ENCODE results near the gene TSPAN4. TPM values are rescaled to one million over a fixed set of nuclear protein-coding genes. Genes with fewer than 3 reads are reported as not detected.

Gene TSPAN4
- total and polyA plus RNA-seq, 9 of the 15 experiments (the other 6 are each of a cell fraction or from before 2014, with no cell fraction given) = 0.07 to 31.0 (median 15.7) TPM

DNA sequence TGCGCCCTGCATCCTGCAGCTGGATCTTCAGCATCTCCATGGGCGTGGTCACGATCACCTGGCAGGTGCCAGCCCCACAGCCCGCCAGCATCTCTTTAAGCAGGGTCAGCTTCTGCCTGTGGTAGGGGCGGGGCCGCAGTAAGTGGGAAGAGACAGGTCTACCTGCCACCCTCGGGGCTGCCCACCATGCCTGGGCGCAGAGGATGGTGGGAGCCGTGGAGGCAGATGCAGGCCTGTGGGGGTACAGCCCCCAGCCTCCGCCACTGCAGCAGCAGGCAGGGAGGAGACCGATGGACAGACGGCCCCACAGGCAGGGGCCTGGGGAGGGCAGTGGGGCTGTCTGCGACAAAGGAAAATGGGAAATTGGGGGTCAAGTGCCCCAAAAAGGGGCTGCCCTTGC is 49.8 kb upstream of the TSPAN4 start:
- Histone ChIP-seq H2AFZ (ENCODE audit: low read depth, low read length) (no peak overlapping the region), H3K4me1 (replicated peaks in 1 of 2; ENCODE audit: control insufficient read depth in 2 of 2, insufficient read depth in 2 of 2, low read length in 2 of 2) (peaks cover 7 to 89% of the 10 kb centered on the region in 2 experiments), H3K9me3 (replicated peaks; ENCODE audit: control insufficient read depth, insufficient read depth, low read depth, low read length) (no peaks in the 10 kb centered on the region), H3K79me2 (ENCODE audit: control insufficient read depth, insufficient read depth, low read length) (peaks cover 26% of the 10 kb centered on the region), H3K4me2 (ENCODE audit: insufficient read depth, low read length) (no peak overlapping the region), H3K4me3 (no peak overlapping the region), H4K20me1 (replicated peaks; ENCODE audit: control insufficient read depth, insufficient read depth, low read length) (no peaks in the 10 kb centered on the region), H3K36me3 (ENCODE audit: control insufficient read depth, insufficient read depth, low read length) (peaks cover 31% of the 10 kb centered on the region; the same call in 1 of the 3 replicates), H3K9ac (ENCODE audit: insufficient read depth in 1 of 2, low read depth in 2 of 2, low read length in 2 of 2) (no peak overlapping the region), H3K9me1 (ENCODE audit: control insufficient read depth, insufficient read depth, low read length) (peaks cover 3% of the 10 kb centered on the region), H3K27ac (ENCODE audit: extremely low read depth, low read depth, low read length) (no peak overlapping the region), H3K27me3 (ENCODE audit: control insufficient read depth in 2 of 2, insufficient read depth in 2 of 2, low read length in 2 of 2) (no peaks in the 10 kb centered on the region)
- intact Hi-C loops (cut with micrococcal nuclease) (loop anchor here (10.0 kb wide), 1 partner anchor 228 kb away; the partner anchor contains the start of genes LMNTD2 and RASSF7), in situ Hi-C loops (cut with MboI) (no loop called here)
- 91% methylated on average over 10 of the region's 13 CpGs for WGBS (ENCODE audit: insufficient coverage, low coverage, missing lambda C conversion rate)
- BruUV-seq (replicated peaks) = no TSS peak
- POLR2A ChIA-PET = interaction anchor here (0.5 to 1.3 kb wide), 6 partner anchors 9 to 54 kb away, joined by 3 to 4 read pairs (median 3); partner anchors contain the start of genes PIDD1 and TALDO1
- no peak for ATAC-seq
- no peak for FAIRE-seq
- CTCF ChIA-PET (ENCODE audit: low intra/inter-chr PET ratio) = no interaction called here
- TF ChIP-seq ZBTB7A (IDR thresholded peaks at IDR 0.05; ENCODE audit: borderline replicate concordance, control insufficient read depth, low read depth, low read length) (no peak), SP1 (CRISPR knock-in tag; IDR thresholded peaks at IDR 0.05) (no peak), RBM22 (IDR thresholded peaks at IDR 0.05; ENCODE audit: low read depth, low read length, poor library complexity, severe bottlenecking) (peak; percentile 3), ZNF184 (CRISPR knock-in tag; IDR thresholded peaks at IDR 0.05) (no peak)
- DNase-seq (ENCODE audit: extremely low read depth in 1 of 4, low spot score in 3 of 4) = no peak

DNA sequence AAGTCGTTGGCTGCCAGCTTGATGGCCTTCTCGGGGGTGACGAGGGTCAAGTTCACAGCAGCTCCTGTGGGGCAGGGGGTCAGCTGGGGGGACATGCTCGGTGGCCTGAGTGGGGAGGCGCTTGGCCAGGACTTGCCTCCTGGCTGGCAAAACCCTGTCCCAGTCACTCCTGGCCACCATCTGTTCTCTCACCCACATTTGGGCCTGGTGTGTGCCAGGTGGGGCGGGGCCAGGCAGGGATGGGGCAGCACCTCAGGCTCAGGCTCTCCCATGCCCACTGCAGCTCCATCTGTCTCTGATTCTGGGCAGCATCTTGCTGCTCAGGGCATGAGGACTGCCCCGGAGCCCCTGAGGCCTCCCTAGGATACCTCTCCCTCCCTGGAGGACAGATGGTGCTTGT is 49.1 kb upstream of the TSPAN4 start:
- POLR2A ChIA-PET = interaction anchor here (0.6 to 1.3 kb wide), 6 partner anchors 10 to 53 kb away, joined by 3 to 4 read pairs (median 3); partner anchors contain the start of genes PIDD1, RPLP2 and TALDO1
- H3K9ac ChIP-seq (ENCODE audit: insufficient read depth in 1 of 2, low read depth in 2 of 2, low read length in 2 of 2) = peak overlapping the region in 1 of 2 experiments; percentile 95; a peak in 1 of 4 replicates
- 94% methylated on average over 7 of the region's 7 CpGs for WGBS (ENCODE audit: insufficient coverage, low coverage, missing lambda C conversion rate)

More for the DNA sequence above, 49.1 kb upstream of the TSPAN4 start:
- ATAC-seq (no peak), FAIRE-seq (no peak), DNase-seq (ENCODE audit: extremely low read depth in 1 of 4, low spot score in 3 of 4) (no peak)
- Histone ChIP-seq H3K9me1 (ENCODE audit: control insufficient read depth, insufficient read depth, low read length) (peaks cover 3% of the 10 kb centered on the region), H3K27me3 (ENCODE audit: control insufficient read depth in 2 of 2, insufficient read depth in 2 of 2, low read length in 2 of 2) (no peaks in the 10 kb centered on the region), H3K9me3 (replicated peaks; ENCODE audit: control insufficient read depth, insufficient read depth, low read depth, low read length) (no peaks in the 10 kb centered on the region), H3K36me3 (ENCODE audit: control insufficient read depth, insufficient read depth, low read length) (peaks cover 31% of the 10 kb centered on the region; the same call in 1 of the 3 replicates), H4K20me1 (replicated peaks; ENCODE audit: control insufficient read depth, insufficient read depth, low read length) (no peaks in the 10 kb centered on the region), H3K79me2 (ENCODE audit: control insufficient read depth, insufficient read depth, low read length) (peaks cover 26% of the 10 kb centered on the region), H3K4me3 (no peak overlapping the region), H3K27ac (ENCODE audit: extremely low read depth, low read depth, low read length) (no peak overlapping the region), H2AFZ (ENCODE audit: low read depth, low read length) (no peak overlapping the region), H3K4me2 (ENCODE audit: insufficient read depth, low read length) (no peak overlapping the region), H3K4me1 (replicated peaks in 1 of 2; ENCODE audit: control insufficient read depth in 2 of 2, insufficient read depth in 2 of 2, low read length in 2 of 2) (peaks cover 7 to 89% of the 10 kb centered on the region in 2 experiments)
- intact Hi-C loops (cut with micrococcal nuclease) (loop anchor here (10.0 kb wide), 1 partner anchor 229 kb away; the partner anchor contains the start of genes LMNTD2 and RASSF7), in situ Hi-C loops (cut with MboI) (no loop called here)
- CTCF ChIA-PET (ENCODE audit: low intra/inter-chr PET ratio) = no interaction called here
- BruUV-seq (replicated peaks) = no TSS peak
- TF ChIP-seq NUFIP1 (IDR thresholded peaks at IDR 0.05; ENCODE audit: partially characterized antibody) (no peak), ZNF77 (CRISPR knock-in tag; IDR thresholded peaks at IDR 0.05) (no peak), ZSCAN32 (CRISPR knock-in tag; IDR thresholded peaks at IDR 0.05) (no peak), ATF1 (CRISPR knock-in tag; IDR thresholded peaks at IDR 0.05) (no peak), ATF1 (tag; IDR thresholded peaks at IDR 0.05) (no peak), TCFL5 (CRISPR knock-in tag; conservative IDR thresholded peaks at IDR 0.05) (no peak), BRF1 (IDR thresholded peaks at IDR 0.05; ENCODE audit: borderline replicate concordance, extremely low read depth, insufficient read length) (no peak), SIX5 (IDR thresholded peaks at IDR 0.05; ENCODE audit: borderline replicate concordance in 1 of 2, insufficient read depth in 1 of 2, low read depth in 1 of 2, low read length in 2 of 2) (no peak), ZNF589 (CRISPR knock-in tag; IDR thresholded peaks at IDR 0.05; ENCODE audit: low read depth) (no peak)

Data from K562 (cell line).